Hepatic stellate cell (primary cell): ENCODE data around the gene PRM1.
"Not testable (repeated sequence)": the region's sequence is repeated elsewhere in the genome, so short reads cannot be mapped to it uniquely, and the experiment has no call there.

ENCODE experiments used
- DNase-seq: peaks from one replicate; pipeline ENCODE4 v3.0.0; 2011; ENCODE audit warnings: low spot score

The PRM1 gene

DNA sequence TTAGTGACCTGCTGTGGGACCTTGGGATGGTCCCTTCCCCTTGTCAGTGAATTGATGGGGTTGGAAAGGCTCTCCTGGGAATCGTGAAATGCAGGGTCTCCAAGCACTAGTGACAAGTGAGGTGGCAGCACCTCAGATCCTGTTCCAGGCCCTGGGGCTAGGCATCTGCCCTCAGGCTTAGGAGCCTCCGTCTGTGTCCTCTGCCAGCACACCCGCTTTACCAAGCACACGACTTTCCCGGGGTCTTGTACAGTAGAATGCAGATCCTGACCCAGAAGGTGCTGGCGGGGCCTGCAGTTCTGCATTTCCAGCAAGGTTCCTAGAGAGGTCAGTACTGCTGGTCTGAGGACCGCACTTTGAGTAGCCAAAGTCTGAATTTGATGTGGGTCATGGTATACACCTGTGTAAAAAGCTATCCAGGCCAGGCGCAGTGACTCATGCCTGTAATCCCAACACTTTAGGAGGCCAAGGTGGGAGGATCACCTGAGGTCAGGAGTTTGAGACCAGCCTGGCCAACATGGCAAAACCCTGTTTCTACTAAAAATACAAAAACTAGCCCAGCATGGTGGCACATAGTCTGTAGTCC lies 33.3 kb upstream of the PRM1 start:
- DNase-seq: no peak

GRCh38 chr16:11313493-11314308 lies 32.6 kb upstream of the PRM1 start:
- DNase-seq: no peak

GRCh38 chr16:11312718-11313492 lies 31.8 kb upstream of the PRM1 start:
- DNase-seq: peak; percentile 45

- DNase-seq: no peak
Observed at GRCh38 chr16:11310997-11311561, 29.9 kb upstream of the PRM1 start.

DNA sequence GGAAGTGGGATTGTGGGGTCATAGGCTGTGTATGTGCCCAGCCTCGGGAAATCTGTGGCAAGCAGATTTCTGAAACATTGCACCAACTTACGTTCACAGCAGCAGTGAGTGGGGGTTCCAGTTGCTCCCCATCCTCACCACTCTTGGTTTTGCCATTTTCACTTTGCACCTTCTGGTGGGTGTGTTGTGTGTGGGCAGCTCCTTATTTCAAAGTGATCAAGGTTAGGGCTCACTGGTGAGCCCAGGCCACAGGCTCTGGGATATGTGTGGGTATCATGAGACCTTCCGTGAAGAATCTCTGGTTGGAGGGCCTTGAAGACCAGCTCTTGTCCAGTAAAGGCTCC lies 29.5 kb upstream of the PRM1 start:
- DNase-seq: no peak

DNA sequence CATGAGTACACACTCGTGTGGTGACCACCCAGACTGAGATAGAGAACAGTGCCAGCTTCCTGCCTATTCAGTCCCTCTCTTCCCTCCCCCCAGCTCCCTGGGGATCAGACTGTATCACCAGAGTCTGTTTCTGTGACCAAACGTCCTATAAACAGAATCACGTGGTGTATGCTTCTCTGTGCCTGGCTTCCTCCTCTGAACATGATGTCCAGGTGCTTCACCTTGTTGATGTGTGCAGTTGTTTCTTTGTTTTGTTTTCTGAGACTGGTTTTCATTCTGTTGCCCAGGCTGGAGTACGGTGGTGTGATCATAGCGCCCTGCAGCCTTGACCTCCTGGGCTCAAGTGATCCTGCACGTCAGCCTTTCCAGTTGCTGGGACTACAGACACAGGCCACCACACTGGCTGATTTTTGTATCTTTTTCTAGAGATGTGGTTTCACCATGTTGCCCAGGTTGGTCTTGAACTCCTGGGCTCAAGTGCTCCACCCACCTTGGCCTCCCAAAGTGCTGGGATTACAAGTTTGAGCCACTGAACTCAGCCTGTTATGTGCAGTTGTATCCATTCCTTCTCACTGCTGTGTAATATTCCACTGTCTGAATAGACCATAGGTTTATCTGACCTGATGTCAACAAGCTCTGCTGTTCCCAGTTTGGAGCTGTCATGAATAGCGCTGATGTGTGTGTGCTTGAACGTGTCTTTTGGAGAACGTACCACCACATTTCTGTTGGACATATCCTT lies 28.9 kb upstream of the PRM1 start:
- no peak for DNase-seq

DNA sequence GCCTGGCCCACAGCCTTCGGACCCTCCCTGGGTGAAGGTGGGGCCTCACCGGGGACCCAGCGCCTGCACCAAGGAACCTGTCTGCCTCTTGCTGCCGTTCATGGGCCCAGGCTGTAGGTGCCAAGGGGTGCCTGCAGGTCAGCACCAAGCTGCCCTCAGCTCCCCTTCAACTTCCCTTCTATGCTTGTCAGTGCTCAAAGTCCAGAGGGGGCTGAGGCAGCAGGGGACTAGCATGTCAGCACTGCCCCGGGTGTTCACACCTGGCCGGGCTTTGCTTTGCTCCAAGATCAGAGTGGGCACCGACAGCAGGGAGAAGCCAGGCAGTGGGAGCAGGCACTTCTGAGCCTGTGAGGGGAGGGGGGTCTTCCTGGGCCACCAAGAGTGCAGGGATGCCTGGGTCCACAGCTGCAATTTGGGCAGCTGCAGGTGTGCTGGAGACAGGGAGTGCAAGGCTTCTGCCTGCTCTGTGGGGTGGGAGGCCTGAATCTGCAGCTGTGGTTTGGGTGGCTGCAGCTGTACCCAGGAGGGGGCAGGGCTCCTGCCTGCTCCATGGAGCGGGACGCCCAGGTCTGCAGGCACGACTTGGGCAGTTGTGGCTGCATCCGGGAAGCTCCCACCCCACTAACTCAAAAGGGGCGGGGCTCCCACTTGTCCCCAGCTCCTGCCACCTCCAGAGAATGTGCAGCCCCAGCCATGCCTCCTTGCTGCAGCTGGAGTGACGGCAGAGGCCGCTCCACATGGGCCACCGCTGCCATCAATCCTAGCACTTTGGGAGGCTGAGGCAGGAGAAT lies 27.6 kb upstream of the PRM1 start:
- no peak for DNase-seq

DNA sequence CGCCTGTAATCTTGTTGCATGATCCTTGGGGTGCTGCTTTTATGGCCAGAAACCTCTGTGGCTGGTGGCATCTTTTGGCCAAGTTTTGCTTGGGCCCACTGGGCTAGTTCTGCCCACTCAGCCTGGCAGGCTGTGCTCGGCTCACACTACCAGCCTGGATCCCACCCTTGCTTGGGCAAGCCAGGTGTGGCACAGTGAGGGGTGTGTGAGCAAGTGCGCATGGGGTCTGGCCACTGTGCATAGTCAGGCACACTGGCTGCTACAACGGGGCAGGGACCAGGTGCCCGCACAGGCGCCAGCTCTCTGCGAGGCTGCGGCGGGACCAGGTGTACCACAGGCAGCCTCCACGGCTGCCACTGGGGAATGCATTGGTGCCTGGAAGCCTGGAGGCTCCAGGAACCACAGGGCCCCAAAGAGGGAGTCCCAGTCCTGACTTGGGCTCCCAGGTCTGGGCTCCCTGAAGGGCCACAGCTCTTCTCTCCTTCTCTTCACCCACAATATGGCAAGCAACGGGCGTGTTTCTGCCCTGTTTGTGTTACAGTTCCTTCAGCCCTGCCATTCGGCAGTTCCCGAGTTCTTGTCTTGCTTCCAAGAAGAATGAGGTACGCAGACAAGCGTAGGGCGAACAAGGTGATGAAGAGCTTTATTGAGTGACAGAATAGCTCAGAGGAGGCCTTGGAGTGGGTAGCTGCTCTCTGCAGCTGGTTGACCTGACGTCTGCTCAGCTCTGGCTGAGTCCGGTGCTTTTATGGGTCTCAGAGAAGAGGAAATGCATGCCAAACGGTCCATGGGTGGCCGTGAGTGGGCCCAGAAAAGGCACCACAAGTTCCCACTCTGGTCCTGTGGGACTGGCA lies 26.7 kb upstream of the PRM1 start:
- no peak for DNase-seq

DNA sequence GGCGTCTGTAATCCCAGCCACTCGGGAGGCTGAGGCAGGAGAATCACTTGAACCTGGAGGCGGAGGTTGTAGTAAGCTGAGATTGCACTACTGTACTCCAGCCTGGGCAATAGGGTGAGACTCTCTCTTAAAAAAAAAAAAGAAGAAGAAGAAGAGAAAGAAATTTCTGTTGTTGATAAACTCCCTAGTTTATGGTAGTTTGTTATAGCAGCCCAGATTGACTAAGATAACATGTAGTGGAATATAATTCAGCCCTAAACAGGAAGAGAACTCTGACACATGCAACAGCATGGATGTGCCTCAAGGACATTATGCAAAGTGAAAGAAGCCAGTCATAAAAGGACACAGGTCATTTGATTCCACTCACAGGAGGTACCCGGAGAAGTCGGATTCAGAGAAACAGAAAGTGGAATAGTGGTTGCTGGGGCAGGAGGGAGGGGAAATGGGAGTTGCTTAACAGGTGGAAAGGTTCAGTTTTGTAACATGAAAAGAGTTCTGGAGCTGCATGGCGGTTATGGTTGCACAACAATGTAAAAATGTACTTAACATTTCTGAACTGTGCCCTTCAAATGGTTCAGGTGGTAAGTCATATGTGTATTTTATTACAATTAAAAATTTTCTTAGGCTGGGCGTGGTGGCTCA lies 26.0 kb upstream of the PRM1 start:
- no peak for DNase-seq

- DNase-seq: no peak
Observed at GRCh38 chr16:11306381-11306780, 25.3 kb upstream of the PRM1 start.

GRCh38 chr16:11303405-11304138 lies 22.4 kb upstream of the PRM1 start:
- no peak for DNase-seq

DNA sequence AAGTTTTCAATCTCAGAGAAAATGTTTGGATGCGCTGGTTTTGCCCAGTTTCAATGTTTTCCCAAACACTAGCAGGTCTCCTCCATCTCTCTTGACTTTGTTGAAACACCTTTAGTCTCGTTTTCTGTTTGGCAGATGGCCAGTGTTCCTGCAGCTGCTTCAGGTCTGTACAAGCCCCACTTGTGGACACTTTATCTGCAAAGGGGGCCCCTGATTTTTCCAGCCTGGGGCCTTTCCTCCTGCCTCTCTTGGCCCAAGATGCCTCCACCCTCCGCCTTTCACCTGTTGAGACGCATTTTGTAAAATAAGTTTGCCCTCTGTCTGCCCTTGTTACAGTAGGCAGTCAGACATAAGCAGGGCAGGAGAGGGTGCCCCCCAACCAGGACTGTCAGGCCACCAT lies 21.8 kb upstream of the PRM1 start:
- no peak for DNase-seq

DNA sequence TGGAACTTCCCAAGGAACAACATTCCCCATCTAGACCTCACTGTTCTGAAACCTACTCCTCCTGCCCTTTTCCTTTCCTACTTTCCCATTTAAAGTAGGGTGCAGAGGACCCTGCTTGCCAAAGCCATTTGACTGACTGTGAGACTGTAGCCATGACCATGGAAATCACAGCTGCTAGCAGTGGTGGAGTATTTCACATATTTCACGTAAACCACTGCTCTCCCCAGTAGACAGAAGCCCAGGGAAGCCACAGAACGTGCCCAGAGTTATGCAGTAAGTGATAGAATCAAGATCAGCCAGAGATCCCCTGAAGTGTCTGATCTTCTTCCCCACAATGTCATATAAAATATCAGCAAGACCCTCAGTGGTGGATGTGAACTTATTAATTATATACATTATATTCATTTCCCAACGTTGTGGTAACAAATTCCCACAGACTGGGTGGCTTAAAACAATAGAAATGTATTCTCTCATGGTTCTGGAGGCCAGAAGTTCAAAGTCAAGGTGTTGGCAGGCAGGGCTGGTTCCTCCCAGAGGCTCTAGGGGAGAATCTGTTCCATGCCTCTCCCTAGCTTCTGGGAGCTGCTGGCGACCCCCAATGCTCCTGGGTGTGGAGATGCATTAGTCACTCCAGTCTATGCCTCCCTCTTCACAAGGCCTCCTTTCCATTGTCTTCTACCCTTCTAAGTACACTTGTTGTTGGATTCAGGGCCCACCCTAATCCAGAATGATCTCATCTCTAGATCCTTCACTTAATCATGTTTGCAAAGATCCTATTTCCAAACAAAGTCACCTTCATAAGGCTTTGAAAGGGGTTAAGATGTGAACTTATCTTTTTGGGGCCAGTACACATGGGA lies 20.7 kb upstream of the PRM1 start:
- DNase-seq: no peak

GRCh38 chr16:11300560-11300892 lies 19.4 kb upstream of the PRM1 start:
- no peak for DNase-seq

DNA sequence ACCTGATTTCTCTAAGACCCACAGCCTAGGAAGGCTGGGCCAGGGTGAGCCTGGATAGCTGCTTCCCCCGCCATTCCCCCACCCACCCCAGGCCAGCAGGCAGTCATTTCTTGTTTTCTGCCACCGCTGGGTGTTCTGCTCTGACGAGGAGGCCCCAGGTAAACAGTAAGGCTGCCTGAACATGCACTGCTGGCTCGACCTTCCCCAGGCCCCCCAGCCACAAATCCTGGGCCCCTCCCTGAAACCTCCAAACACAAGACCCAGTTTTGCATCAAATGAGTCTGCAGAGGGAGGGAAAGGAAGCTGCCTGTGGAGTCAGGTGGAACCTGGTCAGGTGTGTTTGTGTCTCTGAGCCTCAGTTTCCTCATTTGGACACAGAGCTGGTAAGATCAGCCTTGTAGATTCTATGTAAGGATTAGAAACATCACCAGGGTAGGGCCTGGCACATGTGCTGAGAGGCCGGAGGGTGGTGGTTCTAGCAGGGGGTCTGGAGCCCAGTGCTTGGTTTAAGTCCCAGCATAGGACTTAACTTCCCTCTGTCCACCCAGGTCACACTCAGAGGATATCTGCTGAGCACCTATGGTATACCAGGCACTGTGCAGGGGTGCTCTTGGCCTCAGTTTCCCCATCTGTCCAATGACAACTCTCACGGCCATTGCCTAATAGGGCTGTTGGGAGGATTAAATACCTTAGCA lies 18.9 kb upstream of the PRM1 start:
- no peak for DNase-seq

- DNase-seq: not testable (repeated sequence)
Observed at GRCh38 chr16:11298950-11299547, 17.9 kb upstream of the PRM1 start.

- no peak for DNase-seq
Observed at GRCh38 chr16:11298143-11298900, 17.2 kb upstream of the PRM1 start.
